ENCODE data around the gene TMEM203.

Gene TMEM203

DNA sequence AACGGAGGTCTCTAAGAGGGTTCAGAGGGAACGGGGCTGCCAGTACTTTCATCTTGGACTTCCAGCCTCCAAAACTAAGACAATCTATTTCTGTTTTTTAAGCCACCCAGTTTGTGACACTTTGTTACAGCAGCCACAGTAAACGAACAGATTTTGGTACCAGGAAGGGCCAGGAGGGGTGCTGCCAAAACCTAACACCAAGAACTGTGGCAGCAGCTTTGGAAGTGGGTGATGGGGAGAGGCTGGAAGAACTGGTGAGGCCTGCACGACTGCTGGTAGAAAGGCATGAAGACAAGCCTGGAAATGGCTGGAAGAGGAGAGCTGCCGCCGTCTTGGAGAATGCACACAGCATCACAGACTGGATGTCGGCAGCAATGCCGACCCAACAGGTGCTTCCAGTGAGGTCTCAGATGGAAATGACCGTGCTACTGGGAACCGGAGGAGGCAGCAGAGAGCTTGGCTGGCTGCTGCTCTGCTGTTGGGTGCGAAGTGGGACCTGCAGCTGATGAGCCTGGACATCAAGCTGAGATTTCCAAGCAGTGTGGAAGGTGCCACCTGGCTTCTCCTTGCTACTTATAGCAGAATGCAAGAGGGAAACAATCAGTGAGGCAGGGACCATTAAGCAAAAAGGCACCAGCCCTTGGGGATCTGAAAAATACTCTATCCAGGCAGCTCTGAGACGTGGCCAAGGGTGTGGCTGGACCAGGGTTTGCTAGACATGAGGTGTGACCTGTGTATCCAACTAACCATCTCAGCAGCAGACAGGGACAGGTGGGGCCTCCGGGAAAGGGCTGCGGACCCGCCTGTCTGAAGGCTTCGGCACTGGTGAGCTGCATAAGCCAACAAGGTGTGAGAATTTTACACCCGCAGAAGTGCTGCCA, 28.9 kb downstream of the TMEM203 start:
- peak; percentile 22 for DNase-seq

DNA sequence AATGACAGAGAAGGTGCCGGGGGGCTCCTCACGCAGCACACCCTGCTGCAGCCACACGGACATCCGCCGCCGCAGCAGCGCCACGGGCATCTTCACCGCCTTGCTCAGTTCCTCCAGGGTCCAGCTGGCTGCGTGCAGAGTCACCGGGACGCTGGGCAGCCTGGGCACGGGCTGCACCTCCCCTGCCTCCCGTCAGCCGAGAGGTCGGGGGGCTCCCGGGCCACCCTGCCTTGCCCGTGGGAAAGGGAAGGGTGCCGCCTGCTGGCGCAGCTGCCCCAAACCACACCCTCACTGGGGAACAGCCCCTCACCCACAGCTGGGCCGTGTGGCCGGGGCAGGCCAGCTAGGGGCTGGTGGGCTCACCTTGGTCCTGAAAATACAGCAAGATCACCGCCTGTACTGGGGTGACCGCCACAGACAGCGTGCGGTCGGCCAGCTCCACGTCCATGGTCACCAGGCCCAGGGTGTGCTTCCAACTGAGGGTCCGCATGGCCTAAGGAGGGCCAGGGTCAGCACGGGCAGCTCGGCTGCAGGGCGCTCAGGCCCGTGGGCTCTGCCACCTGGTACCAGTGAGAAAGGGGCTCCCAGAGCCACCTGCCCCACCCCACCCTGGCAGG, 30.0 kb downstream of the TMEM203 start:
- DNase-seq: no peak

DNA sequence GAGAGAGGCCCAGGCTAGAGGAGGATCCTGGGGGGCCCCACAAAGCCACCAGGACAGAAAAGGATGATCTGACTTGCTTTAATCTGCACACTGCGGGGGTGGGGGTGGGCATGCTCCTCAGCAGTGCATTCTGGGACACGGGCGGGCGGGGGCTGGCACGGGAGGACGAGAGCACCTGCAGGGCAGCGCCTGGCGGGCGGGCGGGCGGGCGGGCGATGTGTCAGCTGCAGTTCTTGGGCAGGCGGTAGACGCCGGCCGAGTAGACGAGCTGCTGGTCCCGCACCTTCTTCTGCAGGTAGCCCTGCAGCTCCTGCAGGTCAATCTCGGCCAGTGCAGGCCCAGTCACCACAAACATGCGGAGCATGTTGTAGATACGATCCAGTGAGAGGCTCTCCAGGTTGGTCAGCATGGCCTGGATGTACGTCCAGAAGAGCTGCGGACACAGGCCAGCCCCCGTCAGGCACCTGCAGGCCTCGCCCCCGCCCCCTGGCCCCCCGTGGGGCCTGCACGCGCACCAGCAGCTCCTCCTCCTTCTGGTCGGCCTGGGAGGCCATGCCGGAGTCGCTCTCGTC, 30.6 kb downstream of the TMEM203 start:
- DNase-seq: no peak

GRCh38 chr9:137173796-137174664, 31.4 kb downstream of the TMEM203 start:
- DNase-seq: no peak

DNA sequence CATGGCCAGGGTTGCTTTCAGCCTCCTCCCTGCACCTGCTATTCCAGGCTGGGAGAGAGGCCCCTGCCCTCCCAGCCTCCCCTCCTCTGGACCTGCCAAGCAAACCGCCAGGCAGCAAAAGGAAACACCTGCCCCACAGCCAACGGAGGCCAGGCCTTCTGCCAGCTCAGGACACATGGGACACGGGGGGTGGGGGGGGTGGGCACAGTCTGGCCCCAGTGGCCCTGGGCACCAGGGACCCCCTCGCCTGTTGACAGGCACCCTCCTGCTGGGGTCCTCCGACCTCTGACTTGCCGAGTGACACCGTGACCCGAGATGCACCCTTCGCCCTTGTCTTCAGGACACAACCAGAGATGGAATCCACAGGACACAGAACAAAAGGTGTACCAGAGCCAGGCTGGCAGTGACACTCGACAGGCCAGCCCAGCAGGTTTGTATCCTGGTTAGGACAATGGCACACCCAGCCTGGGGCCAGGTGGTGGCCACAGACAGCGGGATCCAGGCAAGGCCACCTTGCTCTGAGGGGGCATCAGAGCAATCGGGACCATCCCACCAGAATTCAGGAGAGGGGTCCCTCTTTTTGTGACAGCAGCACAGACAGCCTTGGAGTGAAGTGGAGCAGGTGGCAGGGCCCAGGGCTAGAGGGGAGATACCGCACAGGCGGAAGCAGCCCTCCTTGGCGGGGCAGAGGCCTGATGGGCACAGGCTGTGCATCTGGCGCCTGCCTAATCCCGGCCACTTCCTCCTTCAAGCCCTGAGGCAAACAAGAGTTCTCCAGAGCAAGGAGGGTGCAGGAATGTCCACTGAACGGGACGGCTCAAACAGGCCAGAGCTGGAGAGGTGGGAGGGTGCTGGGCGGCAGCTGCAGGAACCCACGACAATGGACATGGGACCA, 32.3 kb downstream of the TMEM203 start:
- DNase-seq: no peak

DNA sequence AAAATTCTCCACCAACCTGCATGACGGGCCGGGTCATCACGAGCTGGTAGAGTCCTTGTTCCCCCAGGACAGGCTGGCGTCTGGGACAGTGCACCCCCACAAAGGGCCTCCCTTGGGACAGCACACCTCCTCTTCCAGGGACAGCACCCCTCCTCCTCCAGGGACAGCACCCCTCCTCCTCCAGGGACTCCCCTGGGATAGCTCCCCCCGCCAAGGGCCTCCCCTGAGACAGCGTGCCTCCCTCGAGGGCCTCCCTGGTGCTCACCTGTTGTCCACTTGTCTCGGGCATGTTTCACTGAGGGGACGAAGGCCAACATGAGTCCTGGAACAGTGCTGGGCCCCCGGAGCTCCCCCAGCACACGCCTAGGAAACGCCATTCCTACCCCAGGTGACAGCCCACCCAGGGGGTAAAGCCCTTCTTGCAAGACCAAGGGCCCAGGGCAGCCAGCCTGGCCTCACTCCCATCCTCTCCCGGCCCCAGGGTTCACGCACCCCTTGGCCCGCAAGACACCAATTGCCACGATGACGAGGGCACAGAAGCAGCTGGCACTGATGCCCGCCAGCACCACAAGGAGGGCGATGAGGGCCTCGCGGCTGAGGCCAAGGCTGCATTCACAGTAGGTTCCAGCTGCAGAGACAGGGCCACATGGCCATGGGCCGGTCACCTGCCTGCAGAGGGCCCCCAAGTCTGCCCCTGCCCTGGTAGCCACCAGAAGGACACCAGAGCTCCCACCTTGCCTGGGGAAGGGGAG, 34.1 kb downstream of the TMEM203 start:
- no peak for DNase-seq

GRCh38 chr9:137170486-137171148, 34.8 kb downstream of the TMEM203 start:
- no peak for DNase-seq

DNA sequence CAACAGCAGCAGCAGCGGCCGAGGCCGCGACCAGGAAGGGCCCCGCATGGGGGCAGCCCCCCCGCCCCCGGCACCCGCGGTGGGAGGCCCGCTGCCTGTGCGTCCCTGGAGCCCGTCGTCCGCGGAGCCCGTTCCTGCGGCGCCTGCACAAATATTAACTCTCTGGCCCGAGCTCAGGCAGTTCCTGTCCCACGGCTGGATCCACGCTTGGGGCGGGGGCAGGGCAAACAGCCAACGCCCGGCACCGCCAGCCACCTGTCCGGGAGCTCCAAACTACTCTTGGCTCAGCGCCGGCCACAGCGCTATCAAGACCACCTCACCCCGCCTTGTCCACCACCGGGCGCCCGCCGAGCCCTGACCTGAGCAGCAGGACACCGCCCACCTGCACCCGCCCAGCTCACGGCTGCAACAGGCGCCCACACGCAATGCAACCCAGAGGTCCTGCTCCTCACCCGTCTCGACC, 35.5 kb downstream of the TMEM203 start, which contains the start of gene LRRC26:
Gene LRRC26, minus strand, starts transcription at position 156 of the 463 bp plus-strand sequence. Its CDS starts 108 bp downstream, at position 48.
- DNase-seq: no peak

- peak; percentile 17 for DNase-seq
These were observed 36.3 kb downstream of the TMEM203 start for GRCh38 chr9:137168904-137169856.

GRCh38 chr9:137168573-137168903, 36.9 kb downstream of the TMEM203 start:
- no peak for DNase-seq

- DNase-seq: no peak
These were observed 37.5 kb downstream of the TMEM203 start for GRCh38 chr9:137167747-137168572.

DNA sequence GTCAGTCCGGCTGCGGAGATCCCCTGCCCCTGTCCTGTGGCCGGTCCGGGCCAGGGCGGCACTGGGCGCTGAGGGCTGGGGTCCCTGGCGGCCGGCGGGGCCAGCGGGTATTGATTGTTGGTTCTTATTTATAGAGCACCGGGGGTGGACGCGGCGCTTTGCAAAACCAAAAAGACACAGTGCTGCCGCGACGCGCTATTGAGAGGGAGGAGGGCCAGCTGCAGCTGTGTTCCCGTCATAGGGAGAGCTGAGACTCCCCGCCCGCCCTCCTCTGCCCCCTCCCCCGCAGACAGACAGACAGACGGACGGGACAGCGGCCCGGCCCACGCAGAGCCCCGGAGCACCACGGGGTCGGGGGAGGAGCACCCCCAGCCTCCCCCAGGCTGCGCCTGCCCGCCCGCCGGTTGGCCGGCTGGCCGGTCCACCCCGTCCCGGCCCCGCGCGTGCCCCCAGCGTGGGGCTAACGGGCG, 38.1 kb downstream of the TMEM203 start:
- no peak for DNase-seq

DNA sequence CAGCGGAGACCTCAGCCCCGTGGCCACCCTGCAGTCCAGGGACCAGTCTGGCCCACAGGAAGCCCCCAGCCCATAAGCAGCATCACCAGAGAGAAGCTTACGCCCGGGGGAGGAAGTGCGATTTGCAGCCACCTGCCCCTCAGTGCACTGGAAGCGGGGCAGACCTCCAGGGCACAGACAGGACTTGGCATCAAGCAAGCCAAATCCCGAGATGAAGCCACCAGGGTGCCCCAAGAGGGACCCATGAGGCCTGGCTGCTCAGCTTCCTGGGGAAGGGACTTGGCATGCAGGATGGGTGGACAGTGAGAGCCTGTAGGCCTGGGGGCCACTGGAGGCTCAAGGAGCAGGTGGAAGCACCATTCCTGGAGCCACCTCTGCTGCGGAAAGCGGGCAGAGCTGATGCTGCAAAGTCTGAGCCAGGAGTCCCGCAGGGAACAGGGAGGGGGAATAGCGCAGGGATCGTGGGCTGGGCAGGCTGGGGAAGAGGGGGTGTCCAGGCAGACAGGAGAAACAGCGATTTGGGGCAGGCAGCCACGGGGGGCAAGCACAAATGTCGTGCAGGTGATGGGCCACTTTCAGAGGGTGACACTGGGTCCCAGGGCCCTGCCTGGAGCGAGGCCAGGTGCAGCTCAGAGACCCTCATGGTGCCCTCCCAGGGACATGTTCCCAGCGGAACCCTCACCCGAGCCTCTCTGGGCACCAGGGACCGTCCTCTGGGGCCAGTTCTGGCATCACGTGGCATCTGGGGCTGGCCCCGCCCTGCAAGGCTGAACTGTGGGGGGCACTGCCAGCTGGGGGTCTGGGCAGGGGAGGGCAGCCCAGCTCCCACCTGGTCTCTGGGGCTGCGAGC, 38.8 kb downstream of the TMEM203 start:
- DNase-seq: no peak

DNA sequence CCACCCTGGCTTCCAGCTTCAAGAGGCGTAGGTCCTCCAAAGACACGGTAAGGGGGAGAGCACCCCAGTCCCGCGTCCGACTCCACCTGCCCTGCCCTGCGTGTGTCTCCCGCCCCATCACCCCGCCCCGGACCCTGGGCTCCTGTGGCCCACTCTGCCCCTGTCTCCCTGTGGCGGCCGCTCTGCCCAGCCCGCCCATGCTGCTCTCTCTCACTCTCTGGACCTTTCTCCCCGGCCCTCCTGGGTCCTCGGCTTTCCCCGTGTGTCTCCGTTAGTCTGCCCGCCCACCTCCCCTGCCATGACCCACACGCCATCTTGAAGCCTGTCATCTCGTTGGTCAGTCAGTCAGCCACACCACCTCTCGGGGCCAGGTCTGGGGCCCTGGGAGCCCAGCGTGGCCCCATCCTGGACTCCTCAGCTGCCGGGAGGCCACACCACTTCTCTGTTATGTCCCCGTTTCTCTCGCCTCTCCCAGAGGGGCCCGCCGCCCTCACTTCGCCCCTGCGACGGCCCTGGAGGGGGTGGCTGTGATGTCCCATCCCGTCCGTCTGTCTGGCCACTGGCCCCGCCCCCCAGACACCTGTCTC, 40.1 kb downstream of the TMEM203 start:
- DNase-seq: no peak

- no peak for DNase-seq
These were observed 40.8 kb downstream of the TMEM203 start for GRCh38 chr9:137164370-137165249.

DNA sequence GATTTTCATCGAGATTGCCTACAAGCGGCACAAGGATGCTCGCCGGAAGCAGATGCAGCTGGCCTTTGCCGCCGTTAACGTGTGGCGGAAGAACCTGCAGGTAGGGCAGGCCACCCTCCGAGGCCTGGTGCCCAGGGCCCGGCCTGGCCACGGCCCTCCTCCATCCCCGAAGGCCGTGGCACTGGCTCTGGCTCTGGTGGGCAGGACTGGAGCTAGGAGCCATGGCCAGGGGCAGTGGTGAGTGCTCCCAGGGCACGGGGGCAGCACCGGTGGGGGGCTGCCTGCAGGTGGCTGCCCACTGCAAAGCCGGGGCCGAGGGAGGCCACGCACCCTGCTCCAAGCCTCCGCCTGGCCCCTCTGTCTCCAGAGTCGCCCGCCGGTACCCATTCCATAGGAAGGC, 41.6 kb downstream of the TMEM203 start:
- no peak for DNase-seq
